HUES48 (cell line): ENCODE data around the gene CNGA3.

Experiments used
- H3K27ac ChIP-seq: one replicate; pipeline ENCODE4 v1.7.0; 2013; ENCODE audit warnings: low read depth, low read length, inconsistent platforms
- H3K27me3 ChIP-seq: 2 replicates; pipeline ENCODE4 v1.6.1; 2013; ENCODE audit warnings: mild to moderate bottlenecking, low read length; ENCODE audit not compliant: control insufficient read depth, insufficient read depth
- H3K36me3 ChIP-seq: 2 replicates; pipeline ENCODE4 v1.6.1; 2013; ENCODE audit warnings: low read length; ENCODE audit not compliant: control insufficient read depth, insufficient read depth
- H3K4me1 ChIP-seq: 2 replicates; pipeline ENCODE4 v1.6.1; 2013; ENCODE audit warnings: mild to moderate bottlenecking, low read length; ENCODE audit not compliant: control insufficient read depth, insufficient read depth
- H3K4me3 ChIP-seq: 2 replicates; pipeline ENCODE4 v1.5.1; 2013; ENCODE audit warnings: mild to moderate bottlenecking, low read depth, low read length
- H3K9ac ChIP-seq: 2 replicates; pipeline ENCODE4 v1.6.1; 2013; ENCODE audit warnings: mild to moderate bottlenecking, low read depth, low read length, moderate library complexity
- H3K9me3 ChIP-seq: 2 replicates; pipeline ENCODE4 v1.6.1; 2013; ENCODE audit warnings: low read length; ENCODE audit not compliant: control insufficient read depth, insufficient read depth

CNGA3 gene

DNA sequence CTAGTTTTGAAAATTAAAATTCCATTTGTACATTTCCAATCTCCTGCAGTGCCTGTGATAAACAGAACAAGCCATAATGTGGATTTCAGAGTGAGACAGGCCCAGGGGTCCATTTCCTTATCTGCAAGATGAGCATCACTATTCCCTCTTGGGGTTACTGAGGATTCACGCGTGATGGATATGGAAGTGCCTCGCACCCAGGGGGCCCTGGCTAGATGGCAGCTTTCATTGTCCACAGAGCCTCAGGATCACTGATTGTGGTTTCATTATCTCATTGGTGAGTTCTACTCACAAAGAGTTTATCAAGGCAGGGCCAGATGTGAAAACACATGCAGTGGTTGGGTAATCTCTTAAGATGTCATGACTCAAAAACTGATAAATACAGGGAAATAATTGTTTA is 11.6 kb downstream of the CNGA3 start:
- Histone ChIP-seq H3K9ac (no peak overlapping the region), H3K4me1 (no peaks in the 10 kb centered on the region), H3K4me3 (no peak overlapping the region), H3K9me3 (no peaks in the 10 kb centered on the region), H3K36me3 (no peaks in the 10 kb centered on the region), H3K27me3 (no peaks in the 10 kb centered on the region), H3K27ac (no peak overlapping the region)

- Histone ChIP-seq H3K4me1 (no peaks in the 10 kb centered on the region), H3K9ac (no peak overlapping the region), H3K36me3 (no peaks in the 10 kb centered on the region), H3K9me3 (no peaks in the 10 kb centered on the region), H3K27ac (no peak overlapping the region), H3K4me3 (no peak overlapping the region), H3K27me3 (no peaks in the 10 kb centered on the region)
Measured at GRCh38 chr2:98359986-98360385, 13.7 kb downstream of the CNGA3 start.

- H3K4me1 ChIP-seq, result no peaks in the 10 kb centered on the region
- no peaks in the 10 kb centered on the region; the same call in 1 of the 2 replicates for H3K9me3 ChIP-seq
- H3K4me3 ChIP-seq, result no peak overlapping the region
- H3K9ac ChIP-seq, result no peak overlapping the region
- no peaks in the 10 kb centered on the region for H3K36me3 ChIP-seq
- no peak overlapping the region for H3K27ac ChIP-seq
- H3K27me3 ChIP-seq, result no peaks in the 10 kb centered on the region
Measured at GRCh38 chr2:98367721-98368120, 21.5 kb downstream of the CNGA3 start.

DNA sequence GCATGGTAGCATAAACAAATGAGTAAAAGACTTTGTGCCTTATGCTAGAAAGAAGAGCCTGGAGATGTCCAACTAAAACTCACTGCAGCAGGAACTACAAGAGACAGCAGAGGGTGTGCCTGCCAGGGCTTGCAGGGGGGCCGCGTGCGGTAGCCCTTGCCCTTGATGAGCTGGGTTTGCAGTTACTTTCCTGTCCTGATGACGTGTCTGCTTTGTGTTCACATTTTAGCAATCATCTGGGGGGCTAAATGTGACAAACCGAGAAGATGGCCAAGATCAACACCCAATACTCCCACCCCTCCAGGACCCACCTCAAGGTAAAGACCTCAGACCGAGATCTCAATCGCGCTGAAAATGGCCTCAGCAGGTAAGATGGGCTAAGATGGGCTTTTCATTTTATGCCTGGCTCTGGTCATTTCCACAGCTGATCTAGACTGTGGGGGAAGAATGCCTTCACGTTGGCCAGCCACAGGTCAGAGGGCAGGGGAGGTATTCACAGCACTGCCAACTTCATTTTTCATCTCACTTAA is 23.5 kb downstream of the CNGA3 start:
- Histone ChIP-seq H3K4me3 (no peak overlapping the region), H3K36me3 (no peaks in the 10 kb centered on the region), H3K9ac (no peak overlapping the region), H3K27me3 (no peaks in the 10 kb centered on the region), H3K9me3 (no peaks in the 10 kb centered on the region; the same call in 1 of the 2 replicates), H3K4me1 (no peaks in the 10 kb centered on the region), H3K27ac (no peak overlapping the region)

- H3K9ac ChIP-seq, result no peak overlapping the region
- H3K9me3 ChIP-seq, result no peaks in the 10 kb centered on the region; the same call in 1 of the 2 replicates
- no peak overlapping the region for H3K4me3 ChIP-seq
- H3K36me3 ChIP-seq, result no peaks in the 10 kb centered on the region
- no peaks in the 10 kb centered on the region for H3K4me1 ChIP-seq
- H3K27ac ChIP-seq, result no peak overlapping the region
- peaks cover 4% of the 10 kb centered on the region; the same call in 1 of the 2 replicates for H3K27me3 ChIP-seq
Measured at GRCh38 chr2:98372121-98372520, 25.9 kb downstream of the CNGA3 start.

DNA sequence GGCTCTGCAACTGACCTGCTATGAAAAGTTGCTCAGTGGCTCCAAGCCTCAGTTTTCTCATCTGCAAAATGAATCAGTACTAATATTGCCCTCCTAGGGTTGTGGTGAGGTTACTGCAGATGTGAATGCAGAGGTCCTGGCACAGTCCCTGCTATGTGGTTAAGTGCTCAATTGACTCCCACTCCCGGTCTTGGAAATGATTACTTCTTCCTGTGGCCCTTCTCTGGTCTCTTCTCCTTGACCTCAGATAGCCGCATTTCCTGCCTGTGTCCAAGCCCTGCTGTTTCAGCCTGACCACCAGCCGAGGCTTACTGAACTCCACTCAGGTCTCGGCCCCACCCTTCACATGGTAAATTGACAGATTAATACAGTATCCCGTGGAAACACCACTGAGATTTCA is 26.3 kb downstream of the CNGA3 start:
- Histone ChIP-seq H3K27ac (no peak overlapping the region), H3K4me3 (no peak overlapping the region), H3K4me1 (no peaks in the 10 kb centered on the region), H3K9me3 (no peaks in the 10 kb centered on the region; the same call in 1 of the 2 replicates), H3K27me3 (peaks cover 4% of the 10 kb centered on the region; the same call in 1 of the 2 replicates), H3K9ac (no peak overlapping the region), H3K36me3 (no peaks in the 10 kb centered on the region)

GRCh38 chr2:98374286-98374685 is 28.0 kb downstream of the CNGA3 start:
- Histone ChIP-seq H3K36me3 (no peaks in the 10 kb centered on the region), H3K4me1 (no peaks in the 10 kb centered on the region), H3K27me3 (peaks cover 4% of the 10 kb centered on the region; the same call in 1 of the 2 replicates), H3K4me3 (no peak overlapping the region), H3K9me3 (no peaks in the 10 kb centered on the region), H3K27ac (no peak overlapping the region), H3K9ac (no peak overlapping the region)

GRCh38 chr2:98374958-98375570 is 28.8 kb downstream of the CNGA3 start:
- Histone ChIP-seq H3K4me3 (no peak overlapping the region), H3K36me3 (no peaks in the 10 kb centered on the region), H3K4me1 (no peaks in the 10 kb centered on the region), H3K27me3 (peaks cover 4% of the 10 kb centered on the region; the same call in 1 of the 2 replicates), H3K9ac (no peak overlapping the region), H3K27ac (no peak overlapping the region), H3K9me3 (no peaks in the 10 kb centered on the region)

- H3K4me1 ChIP-seq, result no peaks in the 10 kb centered on the region
- no peak overlapping the region for H3K4me3 ChIP-seq
- no peak overlapping the region for H3K9ac ChIP-seq
- no peak overlapping the region for H3K27ac ChIP-seq
- H3K27me3 ChIP-seq, result peaks cover 4% of the 10 kb centered on the region; the same call in 1 of the 2 replicates
- no peaks in the 10 kb centered on the region for H3K9me3 ChIP-seq
- no peaks in the 10 kb centered on the region for H3K36me3 ChIP-seq
Measured at GRCh38 chr2:98376301-98376910, 30.1 kb downstream of the CNGA3 start.

DNA sequence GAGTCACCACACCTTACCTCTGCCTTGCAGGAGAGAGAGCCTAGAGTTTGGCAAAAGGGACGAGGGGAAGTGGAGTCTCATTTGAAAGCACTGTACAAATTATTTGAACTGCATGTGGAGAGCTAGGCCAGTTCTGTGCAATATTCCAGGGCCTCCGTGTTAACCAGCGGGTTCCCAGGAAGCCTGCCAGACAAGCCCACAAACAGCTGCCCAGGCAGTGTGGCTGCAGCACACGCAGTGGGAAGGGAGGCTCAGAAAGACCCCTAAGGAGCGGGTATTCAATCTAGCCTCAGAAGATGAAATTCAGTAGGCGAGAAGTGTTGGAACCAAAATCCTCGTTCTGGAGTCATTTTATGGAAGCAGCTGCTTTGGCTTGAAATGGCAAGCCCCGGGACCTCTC is 30.7 kb downstream of the CNGA3 start:
- Histone ChIP-seq H3K27me3 (peaks cover 4% of the 10 kb centered on the region; the same call in 1 of the 2 replicates), H3K9ac (no peak overlapping the region), H3K36me3 (no peaks in the 10 kb centered on the region), H3K4me3 (no peak overlapping the region), H3K4me1 (no peaks in the 10 kb centered on the region), H3K9me3 (no peaks in the 10 kb centered on the region), H3K27ac (no peak overlapping the region)

- Histone ChIP-seq H3K27me3 (peaks cover 4% of the 10 kb centered on the region; the same call in 1 of the 2 replicates), H3K9ac (no peak overlapping the region), H3K4me1 (peaks cover under 1% of the 10 kb centered on the region; the same call in 1 of the 2 replicates), H3K27ac (no peak overlapping the region), H3K4me3 (no peak overlapping the region), H3K36me3 (no peaks in the 10 kb centered on the region), H3K9me3 (no peaks in the 10 kb centered on the region)
Measured at GRCh38 chr2:98377544-98377943, 31.3 kb downstream of the CNGA3 start.
